ENCODE results near the gene PRUNE2. TPM values are rescaled to one million over a fixed set of nuclear protein-coding genes. Genes with fewer than 3 reads are reported as not detected.

The PRUNE2 gene
- total RNA-seq, 1 donor from 2014 or later: 3.3 TPM

- no peaks in the 10 kb centered on the region for H3K36me3 Mint-ChIP-seq
- DNase-seq (ENCODE audit: extremely low spot score, unreplicated experiment): no peak
- H3K27ac Mint-ChIP-seq: no peak overlapping the region
- H3K4me1 Mint-ChIP-seq (ENCODE audit: unreplicated experiment): peaks cover 4% of the 10 kb centered on the region
- H3K9me3 Mint-ChIP-seq: peaks cover 13% of the 10 kb centered on the region
- H3K27me3 Mint-ChIP-seq: peaks cover 42% of the 10 kb centered on the region
- TF ChIP-seq CTCF (conservative IDR thresholded peaks at IDR 0.05): no peak
- no peak overlapping the region for H3K4me3 Mint-ChIP-seq
Observed at GRCh38 chr9:76741524-76741923, 164.4 kb downstream of the PRUNE2 start.

- H3K4me1 Mint-ChIP-seq (ENCODE audit: unreplicated experiment): no peaks in the 10 kb centered on the region
- no peak for TF ChIP-seq CTCF (conservative IDR thresholded peaks at IDR 0.05)
- H3K9me3 Mint-ChIP-seq: peaks cover 5% of the 10 kb centered on the region
- no peaks in the 10 kb centered on the region for H3K36me3 Mint-ChIP-seq
- H3K27me3 Mint-ChIP-seq: peaks cover 55% of the 10 kb centered on the region
- H3K27ac Mint-ChIP-seq: no peak overlapping the region
- H3K4me3 Mint-ChIP-seq: no peak overlapping the region
- DNase-seq (ENCODE audit: extremely low spot score, unreplicated experiment): no peak
Observed at GRCh38 chr9:76738402-76738801, 167.5 kb downstream of the PRUNE2 start.

GRCh38 chr9:76737154-76737902 lies 168.6 kb downstream of the PRUNE2 start:
- Mint-ChIP-seq H3K4me1 (ENCODE audit: unreplicated experiment) (peaks cover 8% of the 10 kb centered on the region), H3K27me3 (peaks cover 64% of the 10 kb centered on the region), H3K9me3 (no peaks in the 10 kb centered on the region), H3K4me3 (no peak overlapping the region), H3K36me3 (no peaks in the 10 kb centered on the region), H3K27ac (no peak overlapping the region)
- TF ChIP-seq CTCF (conservative IDR thresholded peaks at IDR 0.05): no peak
- DNase-seq (ENCODE audit: extremely low spot score, unreplicated experiment): no peak

- Mint-ChIP-seq H3K4me3 (no peak overlapping the region), H3K4me1 (ENCODE audit: unreplicated experiment) (peaks cover 10% of the 10 kb centered on the region), H3K27me3 (peaks cover 60% of the 10 kb centered on the region), H3K9me3 (no peaks in the 10 kb centered on the region), H3K36me3 (no peaks in the 10 kb centered on the region), H3K27ac (no peak overlapping the region)
- no peak for TF ChIP-seq CTCF (conservative IDR thresholded peaks at IDR 0.05)
- no peak for DNase-seq (ENCODE audit: extremely low spot score, unreplicated experiment)
Observed at GRCh38 chr9:76734716-76735115, 171.2 kb downstream of the PRUNE2 start.

DNA sequence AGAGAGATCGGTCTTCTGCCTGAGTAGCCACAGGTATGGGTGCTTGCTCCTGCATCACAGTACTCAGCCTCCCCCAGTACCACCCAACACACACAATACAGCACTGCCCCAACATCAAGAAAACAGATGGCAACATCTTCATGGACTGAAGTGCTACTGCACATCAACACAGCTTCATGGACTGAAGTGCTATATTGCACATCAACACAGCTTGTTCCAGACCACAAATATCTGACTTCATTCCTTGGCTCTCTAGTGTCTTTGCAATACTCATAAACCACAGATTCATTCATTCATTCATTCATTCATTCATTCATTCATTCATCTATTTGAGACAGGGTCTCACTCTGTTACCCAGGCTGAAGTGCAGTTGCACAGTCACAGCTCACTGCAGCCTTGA lies 172.8 kb downstream of the PRUNE2 start:
- Mint-ChIP-seq H3K27me3 (peaks cover 57% of the 10 kb centered on the region), H3K9me3 (no peaks in the 10 kb centered on the region), H3K4me3 (no peak overlapping the region), H3K27ac (no peak overlapping the region), H3K36me3 (no peaks in the 10 kb centered on the region), H3K4me1 (ENCODE audit: unreplicated experiment) (peaks cover 10% of the 10 kb centered on the region)
- no peak for TF ChIP-seq CTCF (conservative IDR thresholded peaks at IDR 0.05)
- DNase-seq (ENCODE audit: extremely low spot score, unreplicated experiment): no peak

Measured in type B pancreatic cell (in vitro differentiated cells).